Measurements from ENCODE around the gene SEC16A. TPM values are rescaled to one million over a fixed set of nuclear protein-coding genes. Genes with fewer than 3 reads are reported as not detected.

Gene SEC16A
- total and polyA plus RNA-seq, 4 donors, result 21.7 to 96.1 (median 66.0) TPM

- no peak for DNase-seq (ENCODE audit: low spot score)
- Histone ChIP-seq H3K27ac (ENCODE audit: low read depth in 1 of 2, low read length in 2 of 2) (no peak overlapping the region), H3K36me3 (ENCODE audit: control insufficient read depth in 4 of 4, insufficient read depth in 3 of 4, low read depth in 1 of 4, low read length in 3 of 4) (peaks cover 50 to 98% (median 70%) of the 10 kb centered on the region in 4 donors), H3K9ac (ENCODE audit: low read depth in 1 of 2, low read length in 2 of 2) (no peak overlapping the region), H3K27me3 (ENCODE audit: control insufficient read depth in 4 of 4, insufficient read depth in 4 of 4, low read length in 3 of 4) (no peaks in the 10 kb centered on the region), H3K9me3 (ENCODE audit: control insufficient read depth in 4 of 4, low read length in 3 of 4) (no peaks in the 10 kb centered on the region), H3K4me3 (ENCODE audit: low read depth in 1 of 3, low read length in 3 of 3) (no peak overlapping the region), H3K4me1 (ENCODE audit: control insufficient read depth in 4 of 4, insufficient read depth in 4 of 4, low read length in 3 of 4) (no peaks in the 10 kb centered on the region)
- TF ChIP-seq FOXA2 (IDR thresholded peaks at IDR 0.05) (no peak), GABPA (IDR thresholded peaks at IDR 0.05 in 1 of 2, conservative IDR thresholded peaks at IDR 0.05 in 1 of 2) (no peak), MAX (IDR thresholded peaks at IDR 0.05) (no peak), RAD21 (IDR thresholded peaks at IDR 0.05) (no peak), EGR1 (IDR thresholded peaks at IDR 0.05; ENCODE audit: low read depth in 2 of 2) (no peak), NR2F2 (IDR thresholded peaks at IDR 0.05) (no peak), TAF1 (conservative IDR thresholded peaks at IDR 0.05) (no peak), HNF4A (conservative IDR thresholded peaks at IDR 0.05) (no peak), FOXA1 (IDR thresholded peaks at IDR 0.05) (no peak), YY1 (IDR thresholded peaks at IDR 0.05) (no peak), HNF4G (IDR thresholded peaks at IDR 0.05) (no peak), RXRA (IDR thresholded peaks at IDR 0.05) (no peak)
- TF ChIP-seq, protein P1, sequence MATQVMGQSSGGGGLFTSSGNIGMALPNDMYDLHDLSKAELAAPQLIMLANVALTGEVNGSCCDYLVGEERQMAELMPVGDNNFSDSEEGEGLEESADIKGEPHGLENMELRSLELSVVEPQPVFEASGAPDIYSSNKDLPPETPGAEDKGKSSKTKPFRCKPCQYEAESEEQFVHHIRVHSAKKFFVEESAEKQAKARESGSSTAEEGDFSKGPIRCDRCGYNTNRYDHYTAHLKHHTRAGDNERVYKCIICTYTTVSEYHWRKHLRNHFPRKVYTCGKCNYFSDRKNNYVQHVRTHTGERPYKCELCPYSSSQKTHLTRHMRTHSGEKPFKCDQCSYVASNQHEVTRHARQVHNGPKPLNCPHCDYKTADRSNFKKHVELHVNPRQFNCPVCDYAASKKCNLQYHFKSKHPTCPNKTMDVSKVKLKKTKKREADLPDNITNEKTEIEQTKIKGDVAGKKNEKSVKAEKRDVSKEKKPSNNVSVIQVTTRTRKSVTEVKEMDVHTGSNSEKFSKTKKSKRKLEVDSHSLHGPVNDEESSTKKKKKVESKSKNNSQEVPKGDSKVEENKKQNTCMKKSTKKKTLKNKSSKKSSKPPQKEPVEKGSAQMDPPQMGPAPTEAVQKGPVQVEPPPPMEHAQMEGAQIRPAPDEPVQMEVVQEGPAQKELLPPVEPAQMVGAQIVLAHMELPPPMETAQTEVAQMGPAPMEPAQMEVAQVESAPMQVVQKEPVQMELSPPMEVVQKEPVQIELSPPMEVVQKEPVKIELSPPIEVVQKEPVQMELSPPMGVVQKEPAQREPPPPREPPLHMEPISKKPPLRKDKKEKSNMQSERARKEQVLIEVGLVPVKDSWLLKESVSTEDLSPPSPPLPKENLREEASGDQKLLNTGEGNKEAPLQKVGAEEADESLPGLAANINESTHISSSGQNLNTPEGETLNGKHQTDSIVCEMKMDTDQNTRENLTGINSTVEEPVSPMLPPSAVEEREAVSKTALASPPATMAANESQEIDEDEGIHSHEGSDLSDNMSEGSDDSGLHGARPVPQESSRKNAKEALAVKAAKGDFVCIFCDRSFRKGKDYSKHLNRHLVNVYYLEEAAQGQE (IDR thresholded peaks at IDR 0.05), result no peak
- TF ChIP-seq, protein P2, sequence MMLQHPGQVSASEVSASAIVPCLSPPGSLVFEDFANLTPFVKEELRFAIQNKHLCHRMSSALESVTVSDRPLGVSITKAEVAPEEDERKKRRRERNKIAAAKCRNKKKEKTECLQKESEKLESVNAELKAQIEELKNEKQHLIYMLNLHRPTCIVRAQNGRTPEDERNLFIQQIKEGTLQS (IDR thresholded peaks at IDR 0.05), result no peak
- TF ChIP-seq, protein P3, sequence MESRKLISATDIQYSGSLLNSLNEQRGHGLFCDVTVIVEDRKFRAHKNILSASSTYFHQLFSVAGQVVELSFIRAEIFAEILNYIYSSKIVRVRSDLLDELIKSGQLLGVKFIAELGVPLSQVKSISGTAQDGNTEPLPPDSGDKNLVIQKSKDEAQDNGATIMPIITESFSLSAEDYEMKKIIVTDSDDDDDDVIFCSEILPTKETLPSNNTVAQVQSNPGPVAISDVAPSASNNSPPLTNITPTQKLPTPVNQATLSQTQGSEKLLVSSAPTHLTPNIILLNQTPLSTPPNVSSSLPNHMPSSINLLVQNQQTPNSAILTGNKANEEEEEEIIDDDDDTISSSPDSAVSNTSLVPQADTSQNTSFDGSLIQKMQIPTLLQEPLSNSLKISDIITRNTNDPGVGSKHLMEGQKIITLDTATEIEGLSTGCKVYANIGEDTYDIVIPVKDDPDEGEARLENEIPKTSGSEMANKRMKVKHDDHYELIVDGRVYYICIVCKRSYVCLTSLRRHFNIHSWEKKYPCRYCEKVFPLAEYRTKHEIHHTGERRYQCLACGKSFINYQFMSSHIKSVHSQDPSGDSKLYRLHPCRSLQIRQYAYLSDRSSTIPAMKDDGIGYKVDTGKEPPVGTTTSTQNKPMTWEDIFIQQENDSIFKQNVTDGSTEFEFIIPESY (IDR thresholded peaks at IDR 0.05), result no peak
- TF ChIP-seq, protein P4, sequence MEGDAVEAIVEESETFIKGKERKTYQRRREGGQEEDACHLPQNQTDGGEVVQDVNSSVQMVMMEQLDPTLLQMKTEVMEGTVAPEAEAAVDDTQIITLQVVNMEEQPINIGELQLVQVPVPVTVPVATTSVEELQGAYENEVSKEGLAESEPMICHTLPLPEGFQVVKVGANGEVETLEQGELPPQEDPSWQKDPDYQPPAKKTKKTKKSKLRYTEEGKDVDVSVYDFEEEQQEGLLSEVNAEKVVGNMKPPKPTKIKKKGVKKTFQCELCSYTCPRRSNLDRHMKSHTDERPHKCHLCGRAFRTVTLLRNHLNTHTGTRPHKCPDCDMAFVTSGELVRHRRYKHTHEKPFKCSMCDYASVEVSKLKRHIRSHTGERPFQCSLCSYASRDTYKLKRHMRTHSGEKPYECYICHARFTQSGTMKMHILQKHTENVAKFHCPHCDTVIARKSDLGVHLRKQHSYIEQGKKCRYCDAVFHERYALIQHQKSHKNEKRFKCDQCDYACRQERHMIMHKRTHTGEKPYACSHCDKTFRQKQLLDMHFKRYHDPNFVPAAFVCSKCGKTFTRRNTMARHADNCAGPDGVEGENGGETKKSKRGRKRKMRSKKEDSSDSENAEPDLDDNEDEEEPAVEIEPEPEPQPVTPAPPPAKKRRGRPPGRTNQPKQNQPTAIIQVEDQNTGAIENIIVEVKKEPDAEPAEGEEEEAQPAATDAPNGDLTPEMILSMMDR (IDR thresholded peaks at IDR 0.05; ENCODE audit: low read depth, low read length, missing input control), result no peak
- WGBS, result 95% methylated on average over 19 of the region's 19 CpGs
Observed at GRCh38 chr9:136471802-136472487, 10.9 kb downstream of the SEC16A start.

Measured in liver (tissue), 9 donors.